GM10248 (cell line): Measurements from ENCODE around the gene FAM20C.

Experiments
- CTCF ChIA-PET: fragments of 300-600 bp; sonication (Branson Sonifier 250); formaldehyde crosslinking; extraction: SDS; loops from one replicate; lab custom pipeline; 2021; ENCODE audit warnings: antibody characterized with exemption; lab: Yijun Ruan, JAX
- POLR2A ChIA-PET: fragments of 350-650 bp; sonication (Branson Sonifier 250); formaldehyde crosslinking; extraction: SDS; loops from one replicate; lab custom pipeline; 2020; ENCODE audit warnings: antibody characterized with exemption; lab: Yijun Ruan, JAX
- DNase-seq: peaks from one replicate; pipeline ENCODE4 v3.0.0; 2012; ENCODE audit errors: extremely low spot score
- TF ChIP-seq, protein P1 (sequence below): IDR thresholded peaks from 2 replicates; pipeline ENCODE4 v1.5.1; 2012; ENCODE audit warnings: mild to moderate bottlenecking, low read depth; ENCODE audit errors: extremely low read depth, missing control alignments, control extremely low read depth

FAM20C gene

GRCh38 chr7:187227-187927 is 5.0 kb upstream of the FAM20C start:
- TF ChIP-seq, protein P1, sequence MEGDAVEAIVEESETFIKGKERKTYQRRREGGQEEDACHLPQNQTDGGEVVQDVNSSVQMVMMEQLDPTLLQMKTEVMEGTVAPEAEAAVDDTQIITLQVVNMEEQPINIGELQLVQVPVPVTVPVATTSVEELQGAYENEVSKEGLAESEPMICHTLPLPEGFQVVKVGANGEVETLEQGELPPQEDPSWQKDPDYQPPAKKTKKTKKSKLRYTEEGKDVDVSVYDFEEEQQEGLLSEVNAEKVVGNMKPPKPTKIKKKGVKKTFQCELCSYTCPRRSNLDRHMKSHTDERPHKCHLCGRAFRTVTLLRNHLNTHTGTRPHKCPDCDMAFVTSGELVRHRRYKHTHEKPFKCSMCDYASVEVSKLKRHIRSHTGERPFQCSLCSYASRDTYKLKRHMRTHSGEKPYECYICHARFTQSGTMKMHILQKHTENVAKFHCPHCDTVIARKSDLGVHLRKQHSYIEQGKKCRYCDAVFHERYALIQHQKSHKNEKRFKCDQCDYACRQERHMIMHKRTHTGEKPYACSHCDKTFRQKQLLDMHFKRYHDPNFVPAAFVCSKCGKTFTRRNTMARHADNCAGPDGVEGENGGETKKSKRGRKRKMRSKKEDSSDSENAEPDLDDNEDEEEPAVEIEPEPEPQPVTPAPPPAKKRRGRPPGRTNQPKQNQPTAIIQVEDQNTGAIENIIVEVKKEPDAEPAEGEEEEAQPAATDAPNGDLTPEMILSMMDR = no peak
- ChIA-PET POLR2A (no interaction called here), CTCF (no interaction called here)
- no peak for DNase-seq

DNA sequence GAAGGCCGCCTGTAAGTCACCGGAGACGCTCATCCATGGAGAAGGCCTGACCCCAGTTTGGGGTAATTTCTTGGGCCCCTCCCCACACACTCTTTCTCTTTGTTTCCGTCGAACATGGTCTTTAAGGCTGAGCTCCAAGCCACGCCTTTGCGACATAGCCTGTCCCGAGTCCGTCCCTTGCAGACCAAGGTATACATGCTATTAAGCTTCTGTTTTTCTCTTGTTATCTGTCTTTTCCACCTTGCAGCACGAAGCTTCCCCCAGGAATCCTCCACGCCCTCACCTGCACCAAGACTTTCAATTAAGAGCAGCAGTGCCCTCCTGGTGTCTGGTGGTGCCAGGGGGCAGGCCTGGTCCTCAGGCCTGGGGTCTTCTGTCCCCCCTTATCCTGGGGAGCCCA is 4.2 kb upstream of the FAM20C start:
- TF ChIP-seq, protein P1 = no peak
- no peak for DNase-seq
- ChIA-PET CTCF (no interaction called here), POLR2A (no interaction called here)

GRCh38 chr7:188727-189500 is 3.5 kb upstream of the FAM20C start:
- ChIA-PET POLR2A (no interaction called here), CTCF (no interaction called here)
- DNase-seq = no peak
- TF ChIP-seq, protein P1 = no peak

GRCh38 chr7:189719-190118 is 2.7 kb upstream of the FAM20C start:
- ChIA-PET CTCF (no interaction called here), POLR2A (no interaction called here)
- DNase-seq = no peak
- TF ChIP-seq, protein P1 = no peak

DNA sequence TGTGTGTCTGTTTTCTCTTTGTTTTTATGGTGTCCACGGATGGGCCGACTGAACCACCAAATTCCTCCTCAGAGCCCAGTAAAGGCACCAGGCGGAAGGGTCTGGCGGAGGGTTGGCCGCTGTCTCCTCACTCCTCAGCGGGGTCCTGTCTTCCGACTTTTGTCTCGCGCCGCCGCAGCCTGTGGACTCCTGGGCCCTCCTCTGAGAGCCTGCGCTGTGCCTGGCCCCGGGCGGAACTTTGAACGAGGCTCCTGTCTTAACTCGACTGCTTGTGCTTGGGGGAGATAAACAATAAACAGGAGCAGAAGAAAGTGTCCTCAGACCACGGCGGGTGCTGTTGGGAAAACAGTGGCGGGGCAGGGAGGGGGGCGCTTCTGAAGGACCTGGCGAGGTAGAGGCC is 2.2 kb upstream of the FAM20C start:
- no peak for DNase-seq
- POLR2A ChIA-PET = no interaction called here
- CTCF ChIA-PET = no interaction called here
- TF ChIP-seq, protein P1 = no peak

DNA sequence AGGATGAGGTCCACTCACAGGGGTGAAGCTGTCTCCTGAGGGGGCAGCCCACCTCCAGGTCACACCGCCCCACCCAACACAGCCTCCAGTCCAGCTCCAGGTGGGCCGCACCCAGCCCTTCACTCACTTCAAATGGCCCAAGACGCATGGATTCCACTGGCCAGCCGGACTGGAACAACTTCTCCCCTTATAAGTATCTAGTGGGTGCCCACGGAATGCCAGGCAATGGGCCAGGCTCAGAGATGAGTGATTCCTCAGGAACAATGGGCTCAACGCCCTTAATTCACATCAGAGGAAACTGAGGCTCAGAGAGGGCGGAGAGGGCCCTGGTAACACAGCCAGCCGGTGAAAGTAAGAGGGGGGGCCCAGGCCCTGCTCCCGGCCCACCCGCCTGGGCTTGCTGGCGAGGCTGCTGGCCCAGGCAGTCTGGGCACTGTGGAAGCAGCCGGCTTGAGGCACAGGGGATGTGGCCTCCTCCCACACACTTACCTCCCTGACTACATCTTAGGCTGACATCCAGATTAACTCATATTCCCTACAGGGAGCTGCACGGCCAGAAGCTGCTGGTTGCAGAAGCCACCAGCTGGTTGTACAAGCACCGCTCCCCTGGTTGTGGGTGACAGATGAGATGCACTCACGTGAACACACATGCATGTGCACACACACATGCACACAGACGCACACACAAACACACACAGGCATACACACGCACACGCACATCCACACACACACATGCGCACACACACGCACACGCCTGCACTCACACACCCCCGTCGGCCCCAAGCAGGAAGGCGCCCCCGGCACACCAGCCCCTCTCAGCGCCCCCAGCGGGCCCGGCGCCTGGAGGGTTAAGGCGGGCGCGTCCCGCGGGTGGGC is 1.0 kb upstream of the FAM20C start:
- DNase-seq = no peak
- CTCF ChIA-PET = no interaction called here
- TF ChIP-seq, protein P1 = no peak
- POLR2A ChIA-PET = no interaction called here
